ENCODE measurements around the gene KCNC1. TPM values are rescaled to one million over a fixed set of nuclear protein-coding genes. Genes with fewer than 3 reads are reported as not detected.

The KCNC1 gene
- total and polyA plus RNA-seq, 3 donors from 2014 or later = 3.3 to 5.8 (median 5.2) TPM

DNA sequence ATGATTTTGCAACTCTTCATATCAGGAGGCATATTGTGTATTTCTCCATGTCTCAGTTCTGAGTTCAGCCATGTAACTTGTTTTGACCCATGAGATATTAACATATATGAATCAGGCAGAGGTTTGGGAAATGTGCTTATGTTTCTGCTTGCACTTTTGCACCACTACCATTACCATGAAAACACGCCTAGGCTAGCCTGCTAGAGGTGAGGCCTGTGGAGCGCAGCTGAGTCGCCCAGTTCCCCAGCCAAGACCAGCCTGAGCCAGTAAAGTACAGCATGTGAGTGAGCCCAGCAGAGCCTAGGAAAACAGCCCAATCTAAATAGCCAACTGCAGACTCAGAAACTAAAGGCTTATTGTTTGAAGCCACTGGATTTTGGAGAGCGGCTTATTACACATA lies 33.6 kb upstream of the KCNC1 start:
- 78 to 85% methylated on average over 4 of the region's 4 CpGs for WGBS, 2 donors
- no peaks in the 10 kb centered on the region for H3K36me3 ChIP-seq (ENCODE audit: low read depth, missing control alignments)

DNA sequence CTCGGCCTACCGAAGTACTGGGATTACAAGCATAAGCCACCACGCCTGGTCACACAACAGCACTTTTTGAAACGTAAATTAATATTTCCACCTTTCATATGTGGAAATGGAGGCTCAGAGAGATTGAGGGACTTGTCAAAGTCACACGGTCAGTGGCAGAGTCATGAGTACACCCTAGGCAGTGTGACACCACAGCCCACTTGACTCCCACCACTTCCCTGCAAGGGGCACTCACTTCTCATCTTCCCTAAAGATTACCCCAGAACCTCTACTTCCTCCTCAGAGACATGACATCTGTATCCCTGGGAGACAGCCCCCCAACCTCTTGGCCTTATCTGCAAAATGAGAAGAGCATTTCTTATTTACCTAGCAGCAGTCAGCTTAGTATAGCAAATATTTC lies 31.7 kb upstream of the KCNC1 start:
- H3K27ac ChIP-seq = no peak overlapping the region
- H3K4me3 ChIP-seq = no peak overlapping the region
- H3K4me1 ChIP-seq = no peaks in the 10 kb centered on the region
- no peaks in the 10 kb centered on the region for H3K36me3 ChIP-seq (ENCODE audit: low read depth, missing control alignments)
- H3K9me3 ChIP-seq = no peaks in the 10 kb centered on the region
- 74 to 75% methylated on average over 5 of the region's 5 CpGs for WGBS, 2 donors
- intact Hi-C loops (cut with DNase I; ENCODE audit: low total_unique reads) = no loop called here
- no peaks in the 10 kb centered on the region for H3K27me3 ChIP-seq
- no peak for TF ChIP-seq POLR2A (IDR thresholded peaks at IDR 0.05)
- TF ChIP-seq, protein P1, sequence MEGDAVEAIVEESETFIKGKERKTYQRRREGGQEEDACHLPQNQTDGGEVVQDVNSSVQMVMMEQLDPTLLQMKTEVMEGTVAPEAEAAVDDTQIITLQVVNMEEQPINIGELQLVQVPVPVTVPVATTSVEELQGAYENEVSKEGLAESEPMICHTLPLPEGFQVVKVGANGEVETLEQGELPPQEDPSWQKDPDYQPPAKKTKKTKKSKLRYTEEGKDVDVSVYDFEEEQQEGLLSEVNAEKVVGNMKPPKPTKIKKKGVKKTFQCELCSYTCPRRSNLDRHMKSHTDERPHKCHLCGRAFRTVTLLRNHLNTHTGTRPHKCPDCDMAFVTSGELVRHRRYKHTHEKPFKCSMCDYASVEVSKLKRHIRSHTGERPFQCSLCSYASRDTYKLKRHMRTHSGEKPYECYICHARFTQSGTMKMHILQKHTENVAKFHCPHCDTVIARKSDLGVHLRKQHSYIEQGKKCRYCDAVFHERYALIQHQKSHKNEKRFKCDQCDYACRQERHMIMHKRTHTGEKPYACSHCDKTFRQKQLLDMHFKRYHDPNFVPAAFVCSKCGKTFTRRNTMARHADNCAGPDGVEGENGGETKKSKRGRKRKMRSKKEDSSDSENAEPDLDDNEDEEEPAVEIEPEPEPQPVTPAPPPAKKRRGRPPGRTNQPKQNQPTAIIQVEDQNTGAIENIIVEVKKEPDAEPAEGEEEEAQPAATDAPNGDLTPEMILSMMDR (IDR thresholded peaks at IDR 0.05) = no peak
- no peak for DNase-seq

More for the DNA sequence above, 33.6 kb upstream of the KCNC1 start:
- Histone ChIP-seq H3K4me1 (no peaks in the 10 kb centered on the region), H3K4me3 (no peak overlapping the region), H3K9me3 (no peaks in the 10 kb centered on the region), H3K27ac (no peak overlapping the region), H3K27me3 (no peaks in the 10 kb centered on the region)
- no peak for DNase-seq
- intact Hi-C loops (cut with DNase I; ENCODE audit: low total_unique reads) = no loop called here
- TF ChIP-seq POLR2A (IDR thresholded peaks at IDR 0.05) = no peak
- TF ChIP-seq, protein P1 (IDR thresholded peaks at IDR 0.05) = no peak

DNA sequence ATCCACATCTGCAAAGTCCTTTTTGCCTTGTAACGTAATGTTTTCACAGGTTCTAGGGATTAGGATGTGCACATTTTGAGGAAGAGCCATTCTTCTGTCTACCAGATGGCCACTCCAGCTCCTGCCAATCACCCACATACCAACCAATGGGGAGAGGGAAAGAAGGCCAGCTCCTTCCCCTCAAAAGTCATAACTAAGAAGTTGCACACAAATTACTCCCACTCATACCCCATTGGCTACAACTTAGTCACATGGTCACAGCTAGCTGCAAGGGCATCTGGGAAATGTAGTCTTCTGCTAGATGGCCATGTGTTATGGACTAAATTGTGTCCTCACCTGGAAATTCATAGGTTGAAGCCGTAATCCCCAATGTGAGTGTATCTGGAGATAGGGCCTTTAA lies 30.6 kb upstream of the KCNC1 start:
- H3K4me3 ChIP-seq = no peak overlapping the region
- 93 to 99% methylated on average over 2 of the region's 2 CpGs for WGBS, 2 donors
- no peaks in the 10 kb centered on the region for H3K9me3 ChIP-seq
- H3K27me3 ChIP-seq = no peaks in the 10 kb centered on the region
- H3K4me1 ChIP-seq = no peaks in the 10 kb centered on the region
- H3K27ac ChIP-seq = no peak overlapping the region
- H3K36me3 ChIP-seq (ENCODE audit: low read depth, missing control alignments) = no peaks in the 10 kb centered on the region
- DNase-seq = no peak
- intact Hi-C loops (cut with DNase I; ENCODE audit: low total_unique reads) = no loop called here
- TF ChIP-seq, protein P1 (IDR thresholded peaks at IDR 0.05) = no peak
- no peak for TF ChIP-seq POLR2A (IDR thresholded peaks at IDR 0.05)

DNA sequence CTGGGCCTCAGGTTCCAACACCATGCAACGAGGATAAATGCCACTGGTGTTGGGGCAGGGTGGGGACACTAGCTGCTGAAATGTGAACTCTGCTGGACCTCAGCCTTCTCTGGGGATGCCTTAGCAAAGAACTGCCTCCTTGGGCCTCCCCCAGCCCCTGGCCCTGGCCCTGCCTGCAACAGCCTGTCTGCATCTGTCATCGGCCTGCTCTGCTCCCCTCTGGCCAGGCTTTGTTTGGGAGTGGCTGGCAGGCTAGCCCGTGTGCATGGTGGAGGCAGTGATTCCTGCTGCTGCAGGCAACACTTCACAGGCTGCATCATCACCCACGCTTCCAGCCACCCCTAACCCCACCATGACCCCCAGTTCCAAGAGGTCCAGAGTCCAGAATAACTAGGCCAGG lies 26.8 kb upstream of the KCNC1 start:
- TF ChIP-seq, protein P1 (IDR thresholded peaks at IDR 0.05) = no peak
- no peaks in the 10 kb centered on the region for H3K27me3 ChIP-seq
- no peaks in the 10 kb centered on the region for H3K36me3 ChIP-seq (ENCODE audit: low read depth, missing control alignments)
- no peaks in the 10 kb centered on the region for H3K9me3 ChIP-seq
- no peak overlapping the region for H3K4me3 ChIP-seq
- 61 to 63% methylated on average over 4 of the region's 4 CpGs for WGBS, 2 donors
- no peak for DNase-seq
- H3K4me1 ChIP-seq = no peaks in the 10 kb centered on the region
- H3K27ac ChIP-seq = no peak overlapping the region
- intact Hi-C loops (cut with DNase I; ENCODE audit: low total_unique reads) = no loop called here

DNA sequence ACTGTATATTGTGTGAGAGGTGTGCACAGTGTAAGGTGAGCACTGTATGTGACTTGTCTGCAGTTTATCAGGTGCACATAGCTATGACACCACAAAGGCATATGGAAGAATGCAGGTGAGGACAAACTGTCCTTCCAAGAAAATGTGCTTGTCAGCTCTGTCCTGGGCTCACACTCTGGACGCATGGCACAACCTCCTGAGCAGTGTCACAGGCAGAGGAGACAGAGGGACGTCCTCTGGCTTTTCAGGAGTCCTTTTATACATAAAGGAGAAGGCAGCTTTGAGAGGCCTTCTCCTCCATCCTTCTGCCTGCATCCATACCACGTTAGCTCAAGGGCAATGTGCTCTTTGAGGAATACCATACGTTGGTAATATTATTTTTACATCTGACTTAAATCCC lies 22.7 kb upstream of the KCNC1 start:
- no peak overlapping the region for H3K27ac ChIP-seq
- H3K4me1 ChIP-seq = no peaks in the 10 kb centered on the region
- no peak for TF ChIP-seq POLR2A (IDR thresholded peaks at IDR 0.05)
- TF ChIP-seq, protein P1 (IDR thresholded peaks at IDR 0.05) = no peak
- H3K36me3 ChIP-seq (ENCODE audit: low read depth, missing control alignments) = no peaks in the 10 kb centered on the region
- H3K9me3 ChIP-seq = no peaks in the 10 kb centered on the region
- no peak for DNase-seq
- H3K4me3 ChIP-seq = no peak overlapping the region
- WGBS, 2 donors = 32 to 36% methylated on average over 4 of the region's 4 CpGs
- H3K27me3 ChIP-seq = no peaks in the 10 kb centered on the region
- intact Hi-C loops (cut with DNase I; ENCODE audit: low total_unique reads) = no loop called here
